Heart left ventricle (tissue), 13 donors: Measurements from ENCODE around the gene GDPD4.

Experiments used
- POLR2A ChIP-seq, 2 donors: fragments of 450-650 bp; IDR thresholded peaks; one replicate each; pipeline ENCODE4 v1.6.1; 2017; ENCODE audit warnings: antibody characterized with exemption in 2 of 2, mild to moderate bottlenecking in 2 of 2, moderate library complexity in 2 of 2
- TF ChIP-seq, protein P1 (sequence below), 12 donors: fragments of 200-600 bp; sonication (generic) in 4 of 12; IDR thresholded peaks; one replicate each; pipeline versions ENCODE4 v1.5.0 to v1.8.0; 2018 to 2022; ENCODE audit warnings: antibody characterized with exemption in 12 of 12, mild to moderate bottlenecking in 5 of 12
- donor health status: ischemic (EF 13 %, LVEDD 7.1; RV severe dilation, severe dysfunction).
- donor health status: DM: no; HTN: yes; CAD: no.
- donor health status: DM: no; HTN: no; CAD: no.
- donor health status: ischemic (EF 25% LVEDD 6.9; RV normal size, moderate dysfunction).
- donor health status: ischemic (EF 25% LVEDD 5.7; RV mildly dilated, moderate dysfunction).
- donor health status: ischemic (EF 35%, LVEDD 5.7; RV mildly dilated, moderate dysfunction).
- donor health status: nonischemic (EF 11% LVEDD 7.7; RV severe dilation, severe dysfunction).
- donor health status: DM: yes; HTN: yes; CAD: no.
- donor health status: PGD.
- donor health status: ischemic (EF 29% LVEDD 5.4; RV normal size, mild dysfunction).
- donor health status: nonischemic (EF 23%, LVEDD 6.1; RV moderate dilation, normal function).

DNA sequence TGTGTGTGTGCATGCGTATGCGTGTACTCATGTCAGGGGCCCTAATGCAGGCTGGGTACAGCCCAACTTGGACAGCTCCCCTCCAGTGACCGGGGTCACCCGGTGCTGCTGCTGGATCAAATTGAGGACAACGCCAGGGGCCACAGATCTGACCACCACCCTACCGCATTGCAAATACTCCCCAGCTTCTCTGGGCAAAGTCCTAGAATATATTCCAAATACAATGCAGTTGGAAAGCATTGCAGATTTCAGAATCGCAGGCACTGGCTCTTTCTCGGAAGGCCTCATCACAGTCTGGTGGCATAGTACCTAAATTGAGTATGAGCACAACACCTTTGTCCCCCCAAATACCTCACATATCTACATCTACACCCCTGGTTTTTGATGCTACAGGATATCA is 130.2 kb downstream of the GDPD4 start:
- TF ChIP-seq, protein P1, sequence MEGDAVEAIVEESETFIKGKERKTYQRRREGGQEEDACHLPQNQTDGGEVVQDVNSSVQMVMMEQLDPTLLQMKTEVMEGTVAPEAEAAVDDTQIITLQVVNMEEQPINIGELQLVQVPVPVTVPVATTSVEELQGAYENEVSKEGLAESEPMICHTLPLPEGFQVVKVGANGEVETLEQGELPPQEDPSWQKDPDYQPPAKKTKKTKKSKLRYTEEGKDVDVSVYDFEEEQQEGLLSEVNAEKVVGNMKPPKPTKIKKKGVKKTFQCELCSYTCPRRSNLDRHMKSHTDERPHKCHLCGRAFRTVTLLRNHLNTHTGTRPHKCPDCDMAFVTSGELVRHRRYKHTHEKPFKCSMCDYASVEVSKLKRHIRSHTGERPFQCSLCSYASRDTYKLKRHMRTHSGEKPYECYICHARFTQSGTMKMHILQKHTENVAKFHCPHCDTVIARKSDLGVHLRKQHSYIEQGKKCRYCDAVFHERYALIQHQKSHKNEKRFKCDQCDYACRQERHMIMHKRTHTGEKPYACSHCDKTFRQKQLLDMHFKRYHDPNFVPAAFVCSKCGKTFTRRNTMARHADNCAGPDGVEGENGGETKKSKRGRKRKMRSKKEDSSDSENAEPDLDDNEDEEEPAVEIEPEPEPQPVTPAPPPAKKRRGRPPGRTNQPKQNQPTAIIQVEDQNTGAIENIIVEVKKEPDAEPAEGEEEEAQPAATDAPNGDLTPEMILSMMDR (IDR thresholded peaks at IDR 0.05) = no peak
- TF ChIP-seq POLR2A (IDR thresholded peaks at IDR 0.05) = no peak
